ENCODE results near the gene RPL12.
"Not testable (repeated sequence)": the region's sequence is repeated elsewhere in the genome, so short reads cannot be mapped to it uniquely, and the experiment has no call there.

Gene RPL12

GRCh38 chr9:127467621-127468020 lies 16.4 kb upstream of the RPL12 start:
- DNase-seq (ENCODE audit: low spot score), result no peak

GRCh38 chr9:127466407-127466917 lies 15.3 kb upstream of the RPL12 start:
- DNase-seq (ENCODE audit: low spot score), result not testable (repeated sequence)

GRCh38 chr9:127463911-127464310 lies 12.7 kb upstream of the RPL12 start:
- peak; percentile 45 for DNase-seq (ENCODE audit: low spot score)

GRCh38 chr9:127463382-127463781 lies 12.2 kb upstream of the RPL12 start:
- no peak for DNase-seq (ENCODE audit: low spot score)

GRCh38 chr9:127458921-127459320 lies 7.7 kb upstream of the RPL12 start:
- DNase-seq (ENCODE audit: low spot score), result no peak

GRCh38 chr9:127457191-127457878 lies 6.1 kb upstream of the RPL12 start:
- DNase-seq (ENCODE audit: low spot score), result no peak

GRCh38 chr9:127455324-127455992 lies 4.3 kb upstream of the RPL12 start:
- no peak for DNase-seq (ENCODE audit: low spot score)

GRCh38 chr9:127452691-127453090 lies 1.5 kb upstream of the RPL12 start:
- no peak for DNase-seq (ENCODE audit: low spot score)

GRCh38 chr9:127451858-127452656 lies 851 bp upstream of the RPL12 start:
- DNase-seq (ENCODE audit: low spot score), result peak; percentile 72

- DNase-seq (ENCODE audit: low spot score), result no peak
Observed at GRCh38 chr9:127451608-127451857, 327 bp upstream of the RPL12 start.

GRCh38 chr9:127450243-127450760 lies 904 bp downstream of the RPL12 start:
- peak; percentile 42 for DNase-seq (ENCODE audit: low spot score)

- DNase-seq (ENCODE audit: low spot score), result no peak
Observed at GRCh38 chr9:127449332-127449966, 1.8 kb downstream of the RPL12 start.

GRCh38 chr9:127448112-127448805 lies 2.9 kb downstream of the RPL12 start:
- no peak for DNase-seq (ENCODE audit: low spot score)

GRCh38 chr9:127447416-127448111 lies 3.6 kb downstream of the RPL12 start:
- DNase-seq (ENCODE audit: low spot score), result no peak

- no peak for DNase-seq (ENCODE audit: low spot score)
Observed at GRCh38 chr9:127446713-127447415, 4.3 kb downstream of the RPL12 start.

GRCh38 chr9:127445851-127446712 lies 5.1 kb downstream of the RPL12 start:
- DNase-seq (ENCODE audit: low spot score), result no peak

GRCh38 chr9:127444921-127445850 lies 6.0 kb downstream of the RPL12 start:
- no peak for DNase-seq (ENCODE audit: low spot score)

GRCh38 chr9:127444283-127444920 lies 6.8 kb downstream of the RPL12 start:
- no peak for DNase-seq (ENCODE audit: low spot score)

Measured in AG08396 (cell line).